Skeletal muscle tissue (tissue), 4 donors: ENCODE data around the gene CMSS1. TPM values are rescaled to one million over a fixed set of nuclear protein-coding genes. Genes with fewer than 3 reads are reported as not detected.

Experiments used
- H3K27ac ChIP-seq: one replicate; pipeline ENCODE4 v1.7.0; 2013; ENCODE audit warnings: mild to moderate bottlenecking, low read depth, low read length, inconsistent platforms
- H3K27me3 ChIP-seq, 3 donors: one replicate each; pipeline ENCODE4 v1.7.0; 2013; ENCODE audit warnings: low read length in 3 of 3; ENCODE audit not compliant: control insufficient read depth in 3 of 3, insufficient read depth in 3 of 3
- H3K36me3 ChIP-seq, 3 donors: one replicate each; pipeline ENCODE4 v1.7.0; 2013; ENCODE audit warnings: low read length in 3 of 3; ENCODE audit not compliant: control insufficient read depth in 3 of 3, insufficient read depth in 3 of 3
- H3K4me1 ChIP-seq, 3 donors: one replicate each; pipeline ENCODE4 v1.7.0; 2013; ENCODE audit warnings: low read length in 3 of 3, mild to moderate bottlenecking in 3 of 3; ENCODE audit not compliant: control insufficient read depth in 3 of 3, insufficient read depth in 3 of 3
- H3K4me3 ChIP-seq, 3 donors: one replicate each; pipeline ENCODE4 v1.7.0; 2013; ENCODE audit warnings: low read length in 3 of 3
- H3K9ac ChIP-seq, 3 donors: one replicate each; pipeline ENCODE4 v1.7.0; 2013; ENCODE audit warnings: low read length in 3 of 3, mild to moderate bottlenecking in 3 of 3, moderate library complexity in 2 of 3, low read depth in 1 of 3
- H3K9me3 ChIP-seq, 3 donors: one replicate each; pipeline ENCODE4 v1.7.0; 2013; ENCODE audit warnings: low read length in 3 of 3; ENCODE audit not compliant: control insufficient read depth in 3 of 3
- total RNA-seq: library from RNA; depleted of rRNA; stranded (reverse); fragments of >200 nt; gene quantifications from one replicate; pipeline ENCODE4 v1.2.3, GENCODE V29; 2014
- donor health status: Osteomylitis.

The CMSS1 gene
- total RNA-seq, 1 donor from 2014 or later: 8.4 TPM

DNA sequence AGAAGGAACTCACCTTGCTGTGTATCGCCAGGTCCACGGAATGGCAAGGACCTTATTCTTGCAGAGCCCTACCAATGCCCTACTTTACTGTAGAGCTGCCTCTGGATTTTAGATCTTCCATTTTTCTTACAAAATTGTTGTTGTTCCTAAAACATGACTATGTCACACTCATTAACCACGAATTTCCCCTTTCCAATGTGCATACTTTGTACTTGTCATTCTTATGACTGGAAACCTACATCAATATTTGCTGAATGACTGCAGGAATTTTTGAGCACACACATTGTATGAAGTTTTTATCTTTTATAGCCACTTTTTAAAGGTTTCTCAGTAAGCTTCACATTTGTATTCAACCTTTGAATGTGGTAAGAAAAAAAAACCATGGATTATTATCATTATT, 35.9 kb upstream of the CMSS1 start:
- Histone ChIP-seq H3K4me3 (no peak overlapping the region), H3K9me3 (no peaks in the 10 kb centered on the region), H3K9ac (no peak overlapping the region), H3K36me3 (no peaks in the 10 kb centered on the region), H3K27me3 (peaks cover 0 to 3% (median 0%) of the 10 kb centered on the region in 3 donors), H3K27ac (no peak overlapping the region), H3K4me1 (no peaks in the 10 kb centered on the region)

- H3K36me3 ChIP-seq: no peaks in the 10 kb centered on the region
- no peak overlapping the region for H3K4me3 ChIP-seq
- no peak overlapping the region for H3K27ac ChIP-seq
- H3K9me3 ChIP-seq: no peaks in the 10 kb centered on the region
- H3K27me3 ChIP-seq: peaks cover 0 to 3% (median 0%) of the 10 kb centered on the region in 3 donors
- H3K4me1 ChIP-seq: no peaks in the 10 kb centered on the region
- no peak overlapping the region for H3K9ac ChIP-seq
Measured at GRCh38 chr3:99783011-99783573, 34.6 kb upstream of the CMSS1 start.

DNA sequence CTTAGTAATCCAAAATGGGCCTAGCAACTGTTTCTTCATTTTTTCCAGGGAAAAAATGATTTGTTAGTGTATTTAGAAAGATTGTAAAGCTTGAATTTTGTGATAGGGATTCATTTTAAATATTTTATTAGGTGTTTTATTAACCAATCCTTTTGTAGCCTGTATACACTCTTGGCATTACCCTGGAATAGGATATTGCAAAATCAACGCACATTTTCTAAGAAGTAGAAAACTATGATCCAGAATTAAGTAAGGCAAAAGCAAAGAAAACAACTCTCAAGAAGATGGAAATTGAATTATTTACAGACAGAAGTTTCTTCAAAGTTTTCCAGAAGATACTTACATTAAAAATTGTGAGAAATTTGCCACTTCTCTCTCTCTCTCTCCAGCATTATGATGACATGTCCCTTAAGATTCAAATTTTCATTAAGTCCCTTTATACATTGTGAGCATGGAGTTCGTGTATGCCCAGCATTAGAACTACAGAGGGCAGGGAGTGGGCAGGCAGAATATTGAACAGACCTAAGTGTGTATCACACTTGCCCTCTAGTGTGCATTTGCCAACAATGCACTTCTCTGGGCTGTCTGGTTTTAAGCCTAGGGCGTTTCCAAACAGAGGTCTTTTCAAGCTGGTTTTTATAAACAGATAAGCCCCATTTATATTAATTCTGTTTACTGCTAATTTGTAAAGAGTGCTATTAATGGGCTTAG, 28.5 kb upstream of the CMSS1 start:
- Histone ChIP-seq H3K36me3 (no peaks in the 10 kb centered on the region), H3K9ac (no peak overlapping the region), H3K9me3 (no peaks in the 10 kb centered on the region), H3K4me3 (no peak overlapping the region), H3K4me1 (no peaks in the 10 kb centered on the region), H3K27me3 (no peaks in the 10 kb centered on the region), H3K27ac (no peak overlapping the region)

DNA sequence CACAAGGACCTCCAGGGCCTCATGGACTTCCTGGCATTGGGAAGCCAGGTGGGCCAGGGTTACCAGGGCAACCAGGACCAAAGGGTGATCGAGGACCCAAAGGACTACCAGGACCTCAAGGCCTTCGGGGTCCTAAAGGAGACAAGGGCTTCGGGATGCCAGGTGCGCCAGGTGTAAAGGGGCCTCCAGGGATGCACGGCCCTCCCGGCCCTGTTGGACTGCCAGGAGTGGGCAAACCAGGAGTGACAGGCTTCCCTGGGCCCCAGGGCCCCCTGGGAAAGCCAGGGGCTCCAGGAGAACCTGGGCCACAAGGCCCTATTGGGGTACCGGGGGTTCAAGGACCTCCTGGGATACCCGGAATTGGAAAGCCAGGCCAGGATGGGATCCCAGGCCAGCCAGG, 23.2 kb upstream of the CMSS1 start:
- no peaks in the 10 kb centered on the region for H3K4me1 ChIP-seq
- H3K27me3 ChIP-seq: no peaks in the 10 kb centered on the region
- H3K36me3 ChIP-seq: no peaks in the 10 kb centered on the region
- H3K4me3 ChIP-seq: no peak overlapping the region
- H3K9me3 ChIP-seq: no peaks in the 10 kb centered on the region
- no peak overlapping the region for H3K9ac ChIP-seq
- H3K27ac ChIP-seq: no peak overlapping the region

GRCh38 chr3:99795573-99795972, 22.1 kb upstream of the CMSS1 start:
- Histone ChIP-seq H3K9ac (no peak overlapping the region), H3K27me3 (no peaks in the 10 kb centered on the region), H3K4me3 (no peak overlapping the region), H3K9me3 (no peaks in the 10 kb centered on the region), H3K36me3 (no peaks in the 10 kb centered on the region), H3K4me1 (no peaks in the 10 kb centered on the region), H3K27ac (no peak overlapping the region)

- Histone ChIP-seq H3K27ac (no peak overlapping the region), H3K36me3 (no peaks in the 10 kb centered on the region), H3K4me3 (no peak overlapping the region), H3K27me3 (no peaks in the 10 kb centered on the region), H3K9me3 (no peaks in the 10 kb centered on the region), H3K9ac (no peak overlapping the region), H3K4me1 (no peaks in the 10 kb centered on the region)
Measured at GRCh38 chr3:99799422-99799821, 18.2 kb upstream of the CMSS1 start.

GRCh38 chr3:99803297-99803696, 14.4 kb upstream of the CMSS1 start:
- H3K9ac ChIP-seq: no peak overlapping the region
- no peaks in the 10 kb centered on the region for H3K27me3 ChIP-seq
- no peak overlapping the region for H3K27ac ChIP-seq
- no peaks in the 10 kb centered on the region for H3K36me3 ChIP-seq
- peaks cover 0 to 4% (median 0%) of the 10 kb centered on the region in 3 donors for H3K4me1 ChIP-seq
- H3K9me3 ChIP-seq: no peaks in the 10 kb centered on the region
- no peak overlapping the region for H3K4me3 ChIP-seq

DNA sequence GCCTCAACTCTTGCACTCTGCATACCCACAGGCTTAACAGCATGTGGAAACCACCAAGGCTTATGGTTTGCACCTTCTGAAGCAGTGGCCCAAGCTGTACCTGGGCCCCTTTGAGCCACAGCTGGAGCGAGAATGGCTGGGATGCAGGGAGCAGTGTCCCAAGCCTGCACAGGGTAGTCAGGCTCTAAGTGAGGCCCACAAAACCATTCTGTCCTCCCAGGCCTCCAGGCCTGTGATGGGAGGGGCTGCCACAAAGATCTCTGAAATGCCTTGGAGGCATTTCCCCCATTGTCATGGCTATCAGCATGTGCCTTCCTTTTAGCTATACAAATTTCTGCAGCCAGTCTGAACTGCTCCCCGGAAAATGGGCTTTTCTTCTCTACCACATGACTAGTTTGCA, 12.5 kb upstream of the CMSS1 start:
- Histone ChIP-seq H3K4me1 (peaks cover 0 to 8% (median 4%) of the 10 kb centered on the region in 3 donors), H3K9ac (no peak overlapping the region), H3K27ac (no peak overlapping the region), H3K4me3 (no peak overlapping the region), H3K36me3 (no peaks in the 10 kb centered on the region), H3K27me3 (no peaks in the 10 kb centered on the region), H3K9me3 (no peaks in the 10 kb centered on the region)

DNA sequence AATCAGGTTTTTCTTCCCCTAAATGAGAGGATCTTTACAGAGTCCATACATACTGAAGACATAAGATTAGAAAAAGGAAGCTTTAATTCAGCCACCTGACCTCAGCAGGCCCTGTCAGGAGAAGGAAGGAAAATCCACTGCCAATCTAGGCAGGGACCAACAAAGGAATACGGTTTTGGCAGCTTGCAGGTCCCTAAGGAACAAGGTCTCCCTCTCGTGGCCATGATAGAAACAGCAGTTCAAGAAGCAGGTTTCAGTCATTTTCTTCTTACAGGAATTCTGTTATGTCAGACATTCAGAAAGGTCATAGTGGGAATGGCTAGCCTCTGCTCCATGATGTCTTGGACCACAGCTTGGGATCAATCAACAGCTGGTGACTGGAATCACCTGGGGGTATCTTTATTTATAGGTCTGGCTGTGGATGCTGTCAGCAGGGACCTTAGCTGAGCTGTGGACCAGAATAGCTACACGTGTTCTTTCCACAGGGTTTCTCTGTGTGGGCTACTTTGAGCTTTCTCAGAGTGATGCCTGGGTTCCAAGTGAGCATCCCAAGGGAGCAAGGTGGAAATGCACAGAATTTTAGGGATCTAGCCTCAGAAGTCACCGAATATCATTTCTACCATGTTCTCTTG, 9.4 kb upstream of the CMSS1 start:
- Histone ChIP-seq H3K36me3 (no peaks in the 10 kb centered on the region), H3K9me3 (no peaks in the 10 kb centered on the region), H3K27ac (no peak overlapping the region), H3K27me3 (no peaks in the 10 kb centered on the region), H3K4me3 (no peak overlapping the region), H3K9ac (no peak overlapping the region), H3K4me1 (peaks cover 0 to 11% (median 4%) of the 10 kb centered on the region in 3 donors)

- peaks cover 0 to 11% (median 4%) of the 10 kb centered on the region in 3 donors for H3K4me1 ChIP-seq
- no peaks in the 10 kb centered on the region for H3K27me3 ChIP-seq
- H3K9me3 ChIP-seq: no peaks in the 10 kb centered on the region
- no peaks in the 10 kb centered on the region for H3K36me3 ChIP-seq
- no peak overlapping the region for H3K9ac ChIP-seq
- H3K27ac ChIP-seq: no peak overlapping the region
- no peak overlapping the region for H3K4me3 ChIP-seq
Measured at GRCh38 chr3:99809565-99809964, 8.1 kb upstream of the CMSS1 start.
